H9 (cell line): ENCODE results near the gene CPT1B. TPM values are rescaled to one million over a fixed set of nuclear protein-coding genes. Genes with fewer than 3 reads are reported as not detected.
A peak's percentile ranks its signal among the peaks of the same experiment; 100 is the strongest.

Experiments
- DNase-seq: peaks from one replicate; pipeline ENCODE4 v3.0.0-alpha.2; 2017
- H2AFZ ChIP-seq: one replicate; pipeline ENCODE4 v1.6.1; 2013; ENCODE audit warnings: mild to moderate bottlenecking, low read length, control low read depth, moderate library complexity
- H2AK5ac ChIP-seq: 2 replicates; pipeline ENCODE4 v1.6.1; 2013; ENCODE audit warnings: low read length, control low read depth, mixed read lengths; ENCODE audit not compliant: insufficient read length
- H2BK120ac ChIP-seq: one replicate; pipeline ENCODE4 v1.6.1; 2013; ENCODE audit warnings: low read depth, mild to moderate bottlenecking, low read length, control low read depth, inconsistent platforms; ENCODE audit not compliant: poor library complexity, severe bottlenecking
- H2BK12ac ChIP-seq: 2 replicates; pipeline ENCODE4 v1.6.1; 2013; ENCODE audit warnings: low read length, control low read depth, mixed read lengths, low read depth; ENCODE audit not compliant: insufficient read length
- H2BK15ac ChIP-seq: 2 replicates; pipeline ENCODE4 v1.6.1; 2013; ENCODE audit warnings: low read depth, low read length, control low read depth
- H2BK20ac ChIP-seq: one replicate; pipeline ENCODE4 v1.6.1; 2013; ENCODE audit warnings: low read depth, mild to moderate bottlenecking, low read length, control low read depth, inconsistent platforms; ENCODE audit not compliant: poor library complexity, severe bottlenecking
- H2BK5ac ChIP-seq: 2 replicates; pipeline ENCODE4 v1.6.1; 2013; ENCODE audit warnings: low read length, control low read depth, mixed read lengths; ENCODE audit not compliant: insufficient read length
- H3K14ac ChIP-seq: 2 replicates; pipeline ENCODE4 v1.6.1; 2013; ENCODE audit warnings: low read length, control low read depth; ENCODE audit not compliant: insufficient read depth
- H3K18ac ChIP-seq: 2 replicates; pipeline ENCODE4 v1.6.1; 2013; ENCODE audit warnings: low read depth, mild to moderate bottlenecking, mixed read lengths, low read length, control low read depth; ENCODE audit not compliant: insufficient read length
- H3K23ac ChIP-seq: 2 replicates; pipeline ENCODE4 v1.6.1; 2013; ENCODE audit warnings: low read length, control low read depth, mixed read lengths, low read depth; ENCODE audit not compliant: insufficient read length
- H3K23me2 ChIP-seq: 2 replicates; pipeline ENCODE4 v1.6.1; 2013; ENCODE audit warnings: low read depth, mild to moderate bottlenecking, mixed read lengths, low read length, control low read depth; ENCODE audit not compliant: insufficient read length, poor library complexity, severe bottlenecking
- H3K27ac ChIP-seq: 2 replicates; pipeline ENCODE4 v1.5.1; 2013; ENCODE audit warnings: low read length, control low read depth, mixed read lengths, low read depth; ENCODE audit not compliant: insufficient read length
- H3K27me3 ChIP-seq: 2 replicates; pipeline ENCODE4 v1.6.1; 2013; ENCODE audit warnings: low read length, control low read depth, inconsistent platforms; ENCODE audit not compliant: insufficient read depth
- H3K4ac ChIP-seq: 2 replicates; pipeline ENCODE4 v1.6.1; 2013; ENCODE audit warnings: low read depth, mild to moderate bottlenecking, control low read depth, inconsistent platforms, low read length, moderate library complexity
- H3K4me1 ChIP-seq: 2 replicates; pipeline ENCODE4 v1.6.1; 2013; ENCODE audit warnings: low read length, control low read depth, inconsistent platforms; ENCODE audit not compliant: insufficient read depth
- H3K4me2 ChIP-seq: 2 replicates; pipeline ENCODE4 v1.6.1; 2013; ENCODE audit warnings: low read length, control low read depth, mixed read lengths; ENCODE audit not compliant: insufficient read length, insufficient read depth
- H3K56ac ChIP-seq: 2 replicates; pipeline ENCODE4 v1.6.1; 2013; ENCODE audit warnings: low read depth, mild to moderate bottlenecking, mixed read lengths, low read length, control low read depth; ENCODE audit not compliant: insufficient read length
- H3K79me1 ChIP-seq: 2 replicates; pipeline ENCODE4 v1.6.1; 2013; ENCODE audit warnings: low read depth, mild to moderate bottlenecking, moderate library complexity, low read length, control low read depth, inconsistent platforms; ENCODE audit not compliant: insufficient read depth, poor library complexity, severe bottlenecking
- H3K79me2 ChIP-seq: 2 replicates; pipeline ENCODE4 v1.6.1; 2013; ENCODE audit warnings: low read length, control low read depth, inconsistent platforms; ENCODE audit not compliant: insufficient read depth
- H3K9ac ChIP-seq: 2 replicates; pipeline ENCODE4 v1.6.1; 2013; ENCODE audit warnings: low read length, control low read depth, mixed read lengths; ENCODE audit not compliant: insufficient read length; ENCODE audit errors: extremely low read depth
- H3K9me3 ChIP-seq: one replicate; pipeline ENCODE4 v1.6.1; 2013; ENCODE audit warnings: low read depth, low read length, inconsistent platforms; ENCODE audit not compliant: control insufficient read depth
- H3T11ph ChIP-seq: one replicate; pipeline ENCODE4 v1.6.1; 2013; ENCODE audit warnings: mild to moderate bottlenecking, low read length, control low read depth, inconsistent platforms
- H4K20me1 ChIP-seq: one replicate; pipeline ENCODE4 v1.6.1; 2013; ENCODE audit not compliant: control insufficient read depth, insufficient read length, insufficient read depth
- H4K5ac ChIP-seq: 2 replicates; pipeline ENCODE4 v1.6.1; 2013; ENCODE audit warnings: low read depth, mild to moderate bottlenecking, mixed read lengths, low read length, control low read depth; ENCODE audit not compliant: insufficient read length
- H4K8ac ChIP-seq: replicated peaks from 2 replicates; pipeline ENCODE4 v1.6.1; 2013; ENCODE audit warnings: low read length, control low read depth, mixed read lengths, low read depth; ENCODE audit not compliant: insufficient read length
- H4K91ac ChIP-seq: 2 replicates; pipeline ENCODE4 v1.6.1; 2013; ENCODE audit warnings: low read depth, mild to moderate bottlenecking, moderate library complexity, mixed read lengths, low read length, control low read depth; ENCODE audit not compliant: insufficient read length
- H3K27ac Mint-ChIP-seq, 3 experiments: 2 replicates in 2 of 3; 3 replicates in 1 of 3; pipeline ENCODE4 v1.8.0; 2020 to 2021; ENCODE audit warnings: mixed read lengths in 3 of 3, mild to moderate bottlenecking in 1 of 3, moderate library complexity in 1 of 3
- H3K27me3 Mint-ChIP-seq: 2 replicates; pipeline ENCODE4 v1.8.0; 2021; ENCODE audit warnings: low read depth, mild to moderate bottlenecking, moderate library complexity, mixed read lengths
- H3K36me3 Mint-ChIP-seq, 3 experiments: 2 replicates in 2 of 3; 3 replicates in 1 of 3; pipeline ENCODE4 v1.8.0; 2020 to 2021; ENCODE audit warnings: low read depth in 3 of 3, mixed read lengths in 3 of 3; ENCODE audit not compliant: insufficient read depth in 1 of 3
- H3K4me1 Mint-ChIP-seq, 2 experiments: 2 replicates each; pipeline ENCODE4 v1.8.0; 2020; ENCODE audit warnings: mixed read lengths in 2 of 2
- H3K4me3 Mint-ChIP-seq, 2 experiments: 2 replicates in 1 of 2; 3 replicates in 1 of 2; pipeline ENCODE4 v1.8.0; 2020 to 2021; ENCODE audit warnings: mild to moderate bottlenecking in 2 of 2, mixed read lengths in 2 of 2, moderate library complexity in 1 of 2
- H3K9me3 Mint-ChIP-seq, 2 experiments: 2 replicates in 1 of 2; 3 replicates in 1 of 2; pipeline ENCODE4 v1.8.0; 2020; ENCODE audit warnings: mild to moderate bottlenecking in 2 of 2, mixed read lengths in 2 of 2, moderate library complexity in 1 of 2
- CTCF ChIP-seq: fragments of 200-600 bp; sonication (generic); conservative IDR thresholded peaks from 3 replicates; pipeline ENCODE4 v1.8.0; 2021; ENCODE audit warnings: antibody characterized with exemption, mild to moderate bottlenecking
- WGBS: extraction: QIAGEN DNeasy Blood & Tissue Kit; methylation state at CpG from one replicate; pipeline ENCODE4 v1.1.7; 2013; ENCODE audit warnings: missing lambda C conversion rate, low lambda C conversion rate, mixed read lengths; ENCODE audit not compliant: insufficient read length; ENCODE audit errors: extremely low coverage; 5-methylcytosine and 5-hydroxymethylcytosine counted together
- total RNA-seq: library from RNA; stranded (reverse); gene quantifications from 2 replicates; pipeline ENCODE4 v1.2.1, GENCODE V29; 2021

CPT1B gene
- total RNA-seq, 1 experiment from 2014 or later = 65.7 TPM

GRCh38 chr22:50581031-50581949 is 3.1 kb upstream of the CPT1B start:
- Histone ChIP-seq H3K9ac (peak overlapping the region; percentile 51), H3K18ac (no peak overlapping the region), H3K4me1 (peaks cover 2% of the 10 kb centered on the region; the same call in 1 of the 2 replicates), H3K27ac (no peak overlapping the region), H3K4ac (no peak overlapping the region), H4K8ac (no peak overlapping the region), H2AK5ac (no peak overlapping the region), H3K23ac (no peak overlapping the region), H2BK12ac (no peak overlapping the region), H3K27me3 (no peaks in the 10 kb centered on the region), H3T11ph (no peak overlapping the region), H2AFZ (no peak overlapping the region), H3K4me2 (peak overlapping the region; percentile 54), H3K23me2 (no peaks in the 10 kb centered on the region), H4K5ac (no peak overlapping the region), H4K91ac (no peak overlapping the region), H3K14ac (no peak overlapping the region), H4K20me1 (no peaks in the 10 kb centered on the region), H2BK5ac (no peak overlapping the region), H3K56ac (no peak overlapping the region), H2BK120ac (no peak overlapping the region), H3K79me2 (no peaks in the 10 kb centered on the region), H2BK15ac (no peak overlapping the region), H3K9me3 (no peaks in the 10 kb centered on the region), H2BK20ac (no peak overlapping the region), H3K79me1 (peaks cover 4% of the 10 kb centered on the region)
- Mint-ChIP-seq H3K9me3 (no peaks in the 10 kb centered on the region), H3K36me3 (peaks cover 4 to 29% (median 25%) of the 10 kb centered on the region in 3 experiments; a peak in 6 of 7 replicates), H3K4me3 (peak overlapping the region; percentile 80 to 88), H3K27me3 (peaks cover 6% of the 10 kb centered on the region), H3K4me1 (peaks cover 14 to 23% of the 10 kb centered on the region in 2 experiments), H3K27ac (no peak overlapping the region; a peak in 1 of 7 replicates)
- WGBS = no CpG with 5 or more reads among the region's 22 CpGs
- TF ChIP-seq CTCF = no peak
- no peak for DNase-seq
